M059J (cell line): ENCODE measurements around the gene PDP2. TPM values are rescaled to one million over a fixed set of nuclear protein-coding genes. Genes with fewer than 3 reads are reported as not detected.
"Not testable (repeated sequence)": the region's sequence is repeated elsewhere in the genome, so short reads cannot be mapped to it uniquely, and the experiment has no call there.

Source experiments
- DNase-seq: peaks from one replicate; pipeline ENCODE4 v3.0.0-alpha.2; 2012; ENCODE audit warnings: low read depth
- total RNA-seq: library from RNA; depleted of rRNA; stranded (reverse); fragments of >200 nt; shearing (Covaris generic); gene quantifications from 2 replicates; pipeline ENCODE4 v1.2.3, GENCODE V29; 2014

The PDP2 gene
- total RNA-seq, 1 experiment from 2014 or later = 15.1 TPM

GRCh38 chr16:66886321-66886720, 6.0 kb downstream of the PDP2 start:
- DNase-seq = peak; percentile 43

GRCh38 chr16:66886914-66887313, 6.6 kb downstream of the PDP2 start:
- peak; percentile 69 for DNase-seq

- no peak for DNase-seq
These were observed 8.6 kb downstream of the PDP2 start for GRCh38 chr16:66888647-66889615.

- no peak for DNase-seq
These were observed 9.3 kb downstream of the PDP2 start for GRCh38 chr16:66889622-66890021.

- DNase-seq = no peak
These were observed 10.5 kb downstream of the PDP2 start for GRCh38 chr16:66890799-66891198.

- DNase-seq = no peak
These were observed 11.0 kb downstream of the PDP2 start for GRCh38 chr16:66891360-66891759.

- DNase-seq = no peak
These were observed 11.5 kb downstream of the PDP2 start for GRCh38 chr16:66891797-66892196.

- no peak for DNase-seq
These were observed 13.7 kb downstream of the PDP2 start for GRCh38 chr16:66894055-66894454.

- peak; percentile 82 for DNase-seq
These were observed 14.8 kb downstream of the PDP2 start for GRCh38 chr16:66894948-66895688.

- no peak for DNase-seq
These were observed 15.3 kb downstream of the PDP2 start for GRCh38 chr16:66895689-66895979.

GRCh38 chr16:66895999-66896398, 15.7 kb downstream of the PDP2 start:
- no peak for DNase-seq

- DNase-seq = not testable (repeated sequence)
These were observed 16.4 kb downstream of the PDP2 start for GRCh38 chr16:66896682-66897081.

- DNase-seq = peak; percentile 77
These were observed 17.9 kb downstream of the PDP2 start for GRCh38 chr16:66898207-66898606.

GRCh38 chr16:66898933-66899309, 18.6 kb downstream of the PDP2 start:
- no peak for DNase-seq

- peak; percentile 69 for DNase-seq
These were observed 19.1 kb downstream of the PDP2 start for GRCh38 chr16:66899310-66899944.

- peak; percentile 94 for DNase-seq
These were observed 19.8 kb downstream of the PDP2 start for GRCh38 chr16:66899945-66900710.

GRCh38 chr16:66900721-66901441, 20.6 kb downstream of the PDP2 start:
- no peak for DNase-seq

- DNase-seq = no peak
These were observed 21.3 kb downstream of the PDP2 start for GRCh38 chr16:66901626-66902025.

- no peak for DNase-seq
These were observed 22.6 kb downstream of the PDP2 start for GRCh38 chr16:66902648-66903543.
